DMS53 treated with DMSO at 0.1 percent for 48 hours (cell line): ENCODE data around the gene C19orf47.
"Not testable (repeated sequence)": the region's sequence is repeated elsewhere in the genome, so short reads cannot be mapped to it uniquely, and the experiment has no call there.

ENCODE experiments used
- DNase-seq: peaks from one replicate; lab custom pipeline; 2025; ENCODE audit not compliant: unreplicated experiment; lab: John Stamatoyannopoulos, UW

Gene C19orf47

DNA sequence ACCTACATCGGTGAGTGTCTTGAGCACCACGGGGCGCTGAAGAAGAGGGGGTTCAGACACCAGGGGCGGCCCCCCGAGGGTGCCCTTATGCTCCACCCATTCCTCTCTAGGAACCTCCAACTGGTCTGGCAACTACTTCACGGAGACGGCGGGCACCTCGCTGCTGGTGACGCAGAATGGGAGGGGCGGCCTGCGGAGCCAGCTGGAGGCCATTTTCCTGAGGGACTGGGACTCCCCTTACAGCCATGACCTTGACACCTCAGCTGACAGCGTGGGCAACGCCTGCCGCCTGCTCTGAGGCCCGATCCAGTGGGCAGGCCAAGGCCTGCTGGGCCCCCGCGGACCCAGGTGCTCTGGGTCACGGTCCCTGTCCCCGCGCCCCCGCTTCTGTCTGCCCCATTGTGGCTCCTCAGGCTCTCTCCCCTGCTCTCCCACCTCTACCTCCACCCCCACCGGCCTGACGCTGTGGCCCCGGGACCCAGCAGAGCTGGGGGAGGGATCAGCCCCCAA lies 29.7 kb upstream of the C19orf47 start:
- no peak for DNase-seq

DNA sequence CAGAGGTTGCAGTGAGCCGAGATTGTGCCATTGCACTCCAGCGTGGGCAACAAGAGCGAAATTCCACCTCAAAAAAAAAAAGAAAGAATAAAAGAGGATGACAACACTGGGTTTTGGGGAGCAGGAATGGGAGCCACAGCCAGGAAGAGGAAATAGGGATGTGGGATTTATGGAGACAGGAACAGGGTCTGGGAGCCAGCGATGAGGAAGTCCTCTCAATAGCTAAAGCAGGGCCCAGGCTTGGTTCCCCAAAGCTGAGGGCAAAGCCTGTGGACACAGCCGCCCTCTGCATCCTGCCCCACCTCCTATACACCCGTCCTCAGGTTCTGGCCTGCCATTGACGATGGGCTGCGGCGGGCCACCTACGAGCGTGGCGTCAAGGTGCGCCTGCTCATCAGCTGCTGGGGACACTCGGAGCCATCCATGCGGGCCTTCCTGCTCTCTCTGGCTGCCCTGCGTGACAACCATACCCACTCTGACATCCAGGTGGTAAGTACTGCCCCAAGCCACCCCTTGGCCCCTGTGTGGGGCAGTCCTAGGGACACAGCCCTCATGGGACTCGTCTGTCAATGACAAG lies 28.2 kb upstream of the C19orf47 start:
- DNase-seq: no peak

- no peak for DNase-seq
These were observed 25.9 kb upstream of the C19orf47 start for GRCh38 chr19:40374084-40374483.

DNA sequence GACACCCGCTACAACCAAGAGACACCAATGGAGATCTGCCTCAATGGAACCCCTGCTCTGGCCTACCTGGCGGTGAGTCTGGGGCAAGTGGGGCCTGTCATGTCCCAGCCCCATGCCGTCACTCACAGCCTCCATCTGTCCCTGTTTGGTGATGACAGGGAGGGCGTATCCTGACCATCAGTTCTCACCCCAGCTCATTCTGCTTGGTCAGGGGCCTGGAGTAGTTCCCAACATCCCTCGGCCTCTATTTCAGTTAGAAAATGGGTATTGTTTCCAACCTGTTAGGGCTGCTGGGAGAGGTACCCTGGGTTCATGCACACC lies 23.6 kb upstream of the C19orf47 start:
- DNase-seq: no peak

DNA sequence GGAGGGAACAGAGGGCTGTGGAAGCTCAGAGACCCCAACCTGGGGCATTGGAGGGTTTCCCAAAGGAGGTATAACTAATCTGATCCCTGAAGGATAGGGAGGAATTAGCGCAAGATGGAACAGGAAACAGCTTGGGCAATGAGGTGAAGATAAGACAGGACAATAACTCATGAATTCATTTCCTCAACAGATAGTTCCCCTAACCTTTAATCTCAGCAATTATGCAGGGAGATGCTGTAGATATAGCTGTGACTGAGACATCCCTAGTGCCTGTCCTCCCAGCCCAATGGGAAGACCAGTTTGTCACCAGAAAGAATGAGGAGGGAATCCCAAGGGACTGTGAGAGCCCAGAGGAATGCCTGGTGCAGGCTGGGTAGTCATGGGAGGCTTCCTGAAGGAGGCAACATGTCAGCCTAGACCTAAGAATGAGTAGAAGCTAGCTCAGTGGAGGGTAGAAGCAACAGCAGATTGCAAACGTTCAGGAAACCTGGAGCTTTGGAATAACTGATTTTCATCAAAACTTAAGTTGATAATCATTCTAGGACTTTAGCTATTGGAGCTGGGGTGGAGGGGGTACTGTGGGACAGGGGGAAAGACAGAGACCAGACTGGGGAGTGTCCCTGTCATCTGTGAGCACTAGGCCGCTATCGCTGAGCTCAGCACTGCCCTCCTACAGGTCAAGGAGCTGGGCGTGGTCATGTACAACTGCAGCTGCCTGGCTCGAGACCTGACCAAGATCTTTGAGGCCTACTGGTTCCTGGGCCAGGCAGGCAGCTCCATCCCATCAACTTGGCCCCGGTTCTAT lies 23.0 kb upstream of the C19orf47 start:
- no peak for DNase-seq

DNA sequence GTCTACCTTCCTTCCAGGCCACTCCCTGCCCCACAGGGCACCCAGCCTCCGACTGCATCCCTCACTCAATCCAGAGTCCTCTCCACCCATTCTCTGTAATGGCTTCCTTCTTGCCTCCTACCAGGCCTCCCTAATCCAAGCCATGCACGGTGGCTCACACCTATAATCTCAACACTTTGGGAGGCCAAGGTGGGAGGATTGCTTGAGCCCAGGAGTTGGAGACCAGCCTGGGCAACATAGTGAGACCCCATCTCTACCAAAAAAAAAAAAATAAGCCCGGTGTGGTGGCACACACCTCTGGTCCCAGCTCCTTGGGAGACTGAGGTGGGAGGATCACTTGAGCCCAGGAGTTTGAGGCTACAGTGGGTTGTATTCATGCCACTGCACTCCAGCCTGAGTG lies 22.1 kb upstream of the C19orf47 start:
- DNase-seq: not testable (repeated sequence)

GRCh38 chr19:40369797-40370196 lies 21.6 kb upstream of the C19orf47 start:
- DNase-seq: no peak

DNA sequence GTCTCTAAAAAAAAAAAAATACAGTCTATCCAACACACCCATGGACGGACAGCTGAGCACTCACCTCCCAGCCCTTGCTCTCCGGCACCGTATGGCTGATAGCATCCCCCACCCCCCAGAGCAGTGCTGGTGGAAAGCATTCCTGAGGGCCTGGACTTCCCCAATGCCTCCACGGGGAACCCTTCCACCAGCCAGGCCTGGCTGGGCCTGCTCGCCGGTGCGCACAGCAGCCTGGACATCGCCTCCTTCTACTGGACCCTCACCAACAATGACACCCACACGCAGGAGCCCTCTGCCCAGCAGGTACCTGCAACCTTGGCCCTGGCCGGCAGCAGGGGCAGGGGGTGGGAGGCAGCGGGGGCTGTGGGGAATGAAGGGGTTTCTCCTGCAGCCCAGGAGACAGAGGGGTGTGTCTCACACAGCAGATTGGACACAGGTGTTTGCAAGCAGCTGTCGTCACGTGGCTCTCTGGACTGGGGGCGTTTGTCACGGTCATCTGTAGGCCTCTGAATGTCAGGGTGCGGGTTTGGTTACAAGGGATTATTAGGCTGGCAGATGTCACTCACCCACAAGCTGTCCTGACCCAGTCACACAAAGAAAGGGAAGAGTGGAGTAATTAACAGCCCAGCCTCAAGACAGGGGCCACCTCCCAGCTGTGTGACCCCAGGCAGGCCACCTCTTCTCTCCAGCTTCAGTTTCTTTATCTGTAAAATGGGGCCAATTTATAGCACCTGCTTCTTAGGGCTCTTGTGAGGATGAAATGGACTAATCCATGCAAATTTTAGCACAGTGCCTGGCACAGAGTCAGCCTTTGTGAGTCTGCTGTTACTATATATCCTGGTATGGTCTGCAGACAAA lies 19.6 kb upstream of the C19orf47 start:
- no peak for DNase-seq

- no peak for DNase-seq
These were observed 18.7 kb upstream of the C19orf47 start for GRCh38 chr19:40366697-40367561.

DNA sequence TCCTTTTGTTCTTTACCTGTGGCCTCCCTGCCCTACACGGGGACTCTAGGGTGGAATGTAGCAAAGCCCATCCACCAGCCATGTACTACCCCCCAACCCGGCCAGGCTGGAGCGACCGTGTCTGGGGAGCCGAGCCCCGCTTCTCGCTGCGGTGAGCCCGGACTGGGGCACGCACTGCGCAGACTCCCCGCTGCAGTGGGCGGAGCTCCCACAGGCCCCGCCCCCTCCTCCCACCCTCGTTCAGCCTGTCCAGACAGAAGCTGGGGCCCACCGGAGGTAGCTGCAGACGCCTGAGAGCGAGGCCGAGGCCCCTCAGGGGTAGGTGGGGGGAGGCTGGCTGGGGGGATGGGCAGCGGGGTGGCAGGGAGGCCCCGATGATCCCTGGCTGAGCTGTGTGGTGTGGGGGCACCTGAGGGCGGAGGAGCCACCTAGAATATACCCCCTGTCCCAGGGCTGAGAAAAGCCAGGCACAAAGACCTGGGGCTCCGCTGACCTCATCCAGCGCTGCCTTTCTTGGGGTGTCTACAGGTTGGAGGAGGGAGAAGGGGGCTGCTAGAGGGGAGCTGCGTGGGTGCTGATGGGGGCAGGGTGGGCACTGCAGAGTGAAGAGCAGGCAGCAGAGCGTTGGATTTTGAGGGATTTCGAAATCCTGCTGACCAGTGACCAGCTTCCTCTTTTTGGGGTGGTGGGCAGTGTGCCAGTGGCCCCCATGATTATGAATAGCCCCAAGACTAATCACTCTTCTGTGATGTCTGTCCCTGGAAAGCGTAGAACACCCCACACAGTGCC lies 17.6 kb upstream of the C19orf47 start:
- DNase-seq: no peak

- no peak for DNase-seq
These were observed 16.8 kb upstream of the C19orf47 start for GRCh38 chr19:40365010-40365409.

GRCh38 chr19:40363069-40363468 lies 14.9 kb upstream of the C19orf47 start:
- DNase-seq: no peak

- no peak for DNase-seq
These were observed 14.0 kb upstream of the C19orf47 start for GRCh38 chr19:40362160-40362559.

DNA sequence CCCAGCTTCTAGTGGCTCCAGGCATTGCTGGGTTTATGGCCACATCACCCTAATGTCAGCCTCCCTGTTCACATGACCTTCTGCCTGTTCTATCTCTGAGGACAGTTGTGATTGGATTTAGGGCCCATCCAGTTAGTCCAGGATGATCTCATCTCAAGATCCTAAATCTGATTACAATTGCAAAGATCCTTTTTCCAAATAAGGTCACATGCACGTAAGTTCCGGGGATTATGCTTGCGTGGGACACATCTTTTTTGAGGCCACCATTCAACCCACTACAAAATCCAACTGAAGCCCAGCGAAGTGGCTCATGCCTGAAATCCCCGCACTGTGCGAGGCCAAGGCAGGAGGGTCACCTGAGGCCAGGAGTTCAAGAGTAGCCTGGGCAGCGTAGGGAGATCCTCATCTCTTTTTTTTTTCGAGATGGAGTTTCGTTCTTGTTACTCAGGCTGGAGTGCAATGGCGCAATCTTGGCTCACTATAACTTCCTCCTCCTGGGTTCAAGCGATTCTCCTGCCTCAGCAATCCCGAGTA lies 12.6 kb upstream of the C19orf47 start:
- no peak for DNase-seq

GRCh38 chr19:40360020-40360707 lies 12.0 kb upstream of the C19orf47 start:
- DNase-seq: no peak

GRCh38 chr19:40358773-40359172 lies 10.6 kb upstream of the C19orf47 start:
- DNase-seq: no peak

DNA sequence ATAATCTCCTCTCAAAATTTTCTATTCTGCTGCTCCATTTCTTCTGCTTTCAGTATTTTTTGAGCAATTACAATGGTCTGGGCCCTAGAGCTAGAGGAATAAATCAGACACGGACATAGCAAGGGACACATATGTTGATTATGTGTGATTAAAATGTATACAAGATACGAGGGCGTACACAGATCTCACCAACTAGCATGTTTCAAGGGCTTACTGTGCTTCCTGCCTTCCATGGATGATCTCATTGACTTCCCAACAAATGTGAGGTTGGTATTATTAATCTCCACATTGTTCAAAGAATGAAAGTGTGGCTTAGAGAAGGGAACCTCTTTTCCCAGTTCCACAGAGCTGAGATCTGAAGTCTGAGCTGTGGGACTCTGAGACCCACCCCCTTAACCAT lies 9.4 kb upstream of the C19orf47 start:
- no peak for DNase-seq

GRCh38 chr19:40356681-40357595 lies 8.7 kb upstream of the C19orf47 start:
- no peak for DNase-seq
